ENCODE measurements around the gene MKRN3. TPM values are rescaled to one million over a fixed set of nuclear protein-coding genes. Genes with fewer than 3 reads are reported as not detected.

Gene MKRN3
- total RNA-seq: not detected in 2 replicates

DNA sequence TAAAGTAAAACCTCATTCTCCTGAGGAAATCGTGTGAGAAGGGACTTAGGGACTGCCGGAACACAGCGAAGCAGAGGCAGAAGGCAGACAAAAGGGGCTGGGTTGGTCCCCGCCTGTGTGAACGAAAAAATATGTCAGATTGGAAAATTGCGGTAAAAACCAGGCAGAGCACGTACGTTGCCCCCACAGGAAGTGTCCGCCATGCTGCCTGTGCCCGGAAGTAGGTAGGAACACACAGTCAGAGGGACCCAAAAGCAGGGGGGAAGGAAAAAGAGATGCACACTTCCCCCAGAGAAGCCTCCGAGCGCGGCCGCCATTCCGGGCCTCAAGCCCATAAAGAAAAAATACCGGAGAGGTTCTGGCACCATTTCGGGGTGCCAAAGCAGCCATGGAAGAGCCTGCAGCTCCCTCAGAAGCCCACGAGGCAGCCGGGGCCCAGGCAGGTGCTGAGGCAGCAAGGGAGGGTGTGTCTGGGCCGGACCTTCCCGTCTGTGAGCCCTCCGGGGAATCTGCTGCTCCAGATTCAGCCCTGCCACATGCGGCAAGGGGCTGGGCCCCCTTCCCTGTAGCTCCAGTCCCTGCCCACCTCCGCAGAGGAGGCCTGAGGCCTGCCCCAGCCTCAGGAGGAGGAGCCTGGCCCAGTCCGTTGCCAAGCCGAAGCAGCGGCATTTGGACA, at the start of gene MKRN3:
Gene MKRN3, plus strand, starts transcription at position 280 of the 676 bp plus-strand sequence. Its CDS starts 109 bp downstream, at position 389.
- TF ChIP-seq, protein P1, sequence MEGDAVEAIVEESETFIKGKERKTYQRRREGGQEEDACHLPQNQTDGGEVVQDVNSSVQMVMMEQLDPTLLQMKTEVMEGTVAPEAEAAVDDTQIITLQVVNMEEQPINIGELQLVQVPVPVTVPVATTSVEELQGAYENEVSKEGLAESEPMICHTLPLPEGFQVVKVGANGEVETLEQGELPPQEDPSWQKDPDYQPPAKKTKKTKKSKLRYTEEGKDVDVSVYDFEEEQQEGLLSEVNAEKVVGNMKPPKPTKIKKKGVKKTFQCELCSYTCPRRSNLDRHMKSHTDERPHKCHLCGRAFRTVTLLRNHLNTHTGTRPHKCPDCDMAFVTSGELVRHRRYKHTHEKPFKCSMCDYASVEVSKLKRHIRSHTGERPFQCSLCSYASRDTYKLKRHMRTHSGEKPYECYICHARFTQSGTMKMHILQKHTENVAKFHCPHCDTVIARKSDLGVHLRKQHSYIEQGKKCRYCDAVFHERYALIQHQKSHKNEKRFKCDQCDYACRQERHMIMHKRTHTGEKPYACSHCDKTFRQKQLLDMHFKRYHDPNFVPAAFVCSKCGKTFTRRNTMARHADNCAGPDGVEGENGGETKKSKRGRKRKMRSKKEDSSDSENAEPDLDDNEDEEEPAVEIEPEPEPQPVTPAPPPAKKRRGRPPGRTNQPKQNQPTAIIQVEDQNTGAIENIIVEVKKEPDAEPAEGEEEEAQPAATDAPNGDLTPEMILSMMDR (IDR thresholded peaks at IDR 0.05; ENCODE audit: insufficient read depth, low read length, severe bottlenecking): no peak
- Histone ChIP-seq H3K4me3 (ENCODE audit: low read depth, low read length) (no peak within 1 kb of the TSS), H3K36me3 (ENCODE audit: control insufficient read depth, insufficient read depth, low read length) (no peaks in the 10 kb centered on the region), H3K27me3 (ENCODE audit: control insufficient read depth, insufficient read depth, low read length) (no peaks in the 10 kb centered on the region)
- DNase-seq (ENCODE audit: low read depth) (no peak), FAIRE-seq (no peak)

DNA sequence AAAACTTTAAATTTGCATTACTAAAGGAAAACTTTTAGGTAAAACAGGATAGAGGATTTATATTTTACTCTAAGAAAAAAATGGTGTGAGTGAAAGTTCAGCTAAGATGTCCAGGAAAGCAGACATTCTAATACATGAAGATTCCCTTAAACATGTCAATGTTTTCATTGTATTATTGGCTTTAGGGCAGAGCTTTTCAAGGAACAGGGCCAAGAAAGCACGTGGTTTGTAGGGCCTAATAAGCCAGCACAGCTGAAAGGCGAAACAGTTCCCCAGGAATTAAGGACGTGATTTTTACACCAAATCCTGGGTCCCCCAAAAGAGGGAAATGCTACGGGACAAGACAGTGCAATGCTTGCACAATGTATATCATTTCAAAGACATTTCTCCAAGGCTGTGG, 48.6 kb upstream of the MKRN3 start:
- H3K27me3 ChIP-seq (ENCODE audit: control insufficient read depth, insufficient read depth, low read length): no peaks in the 10 kb centered on the region
- H3K4me3 ChIP-seq (ENCODE audit: low read depth, low read length): no peak overlapping the region
- TF ChIP-seq, protein P1 (IDR thresholded peaks at IDR 0.05; ENCODE audit: insufficient read depth, low read length, severe bottlenecking): no peak
- H3K36me3 ChIP-seq (ENCODE audit: control insufficient read depth, insufficient read depth, low read length): no peaks in the 10 kb centered on the region
- no peak for DNase-seq (ENCODE audit: low read depth)
- FAIRE-seq: no peak

DNA sequence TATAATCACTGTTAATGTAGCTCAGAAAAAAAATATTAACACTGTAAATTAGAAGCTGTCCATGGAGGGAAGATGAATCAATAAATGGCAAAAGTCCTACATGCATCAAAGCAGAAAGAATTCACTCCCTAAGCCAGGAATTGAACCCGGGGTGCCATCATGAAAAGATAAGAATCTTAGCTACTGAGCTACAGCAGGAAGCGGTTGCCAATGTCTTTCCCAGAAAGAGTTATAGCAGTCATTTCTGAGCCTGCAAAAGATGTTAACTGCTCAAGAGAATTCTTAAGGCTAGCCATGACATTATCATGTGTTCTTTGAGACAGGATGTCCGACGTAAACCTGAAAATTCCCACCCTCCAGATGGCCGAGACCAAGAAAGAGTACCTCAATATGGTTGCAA, 47.4 kb upstream of the MKRN3 start:
- no peak overlapping the region for H3K4me3 ChIP-seq (ENCODE audit: low read depth, low read length)
- DNase-seq (ENCODE audit: low read depth) (no peak), FAIRE-seq (no peak)
- no peaks in the 10 kb centered on the region for H3K27me3 ChIP-seq (ENCODE audit: control insufficient read depth, insufficient read depth, low read length)
- no peaks in the 10 kb centered on the region for H3K36me3 ChIP-seq (ENCODE audit: control insufficient read depth, insufficient read depth, low read length)
- TF ChIP-seq, protein P1 (IDR thresholded peaks at IDR 0.05; ENCODE audit: insufficient read depth, low read length, severe bottlenecking): no peak

DNA sequence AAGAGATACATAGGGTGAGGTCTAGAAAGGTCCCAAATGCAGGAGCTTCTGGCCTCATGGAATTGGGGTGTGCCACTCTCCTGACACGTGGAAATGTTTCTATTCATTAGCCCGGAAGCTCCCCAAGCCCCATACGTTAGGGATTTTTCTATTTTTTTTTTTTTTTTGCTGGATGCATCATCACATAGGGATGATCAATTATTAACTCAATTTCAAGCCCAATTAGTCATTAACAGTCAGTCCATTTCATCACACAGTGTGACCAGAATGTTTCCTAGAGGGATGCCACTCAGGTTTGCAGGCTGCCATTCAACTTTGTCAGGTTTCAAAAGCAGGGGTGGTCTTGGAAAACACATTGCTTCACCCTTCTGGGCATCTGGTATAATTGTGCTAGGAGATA, 40.7 kb upstream of the MKRN3 start:
- no peaks in the 10 kb centered on the region for H3K27me3 ChIP-seq (ENCODE audit: control insufficient read depth, insufficient read depth, low read length)
- no peak overlapping the region for H3K4me3 ChIP-seq (ENCODE audit: low read depth, low read length)
- no peak for FAIRE-seq
- TF ChIP-seq, protein P1 (IDR thresholded peaks at IDR 0.05; ENCODE audit: insufficient read depth, low read length, severe bottlenecking): no peak
- no peaks in the 10 kb centered on the region for H3K36me3 ChIP-seq (ENCODE audit: control insufficient read depth, insufficient read depth, low read length)
- DNase-seq (ENCODE audit: low read depth): no peak

DNA sequence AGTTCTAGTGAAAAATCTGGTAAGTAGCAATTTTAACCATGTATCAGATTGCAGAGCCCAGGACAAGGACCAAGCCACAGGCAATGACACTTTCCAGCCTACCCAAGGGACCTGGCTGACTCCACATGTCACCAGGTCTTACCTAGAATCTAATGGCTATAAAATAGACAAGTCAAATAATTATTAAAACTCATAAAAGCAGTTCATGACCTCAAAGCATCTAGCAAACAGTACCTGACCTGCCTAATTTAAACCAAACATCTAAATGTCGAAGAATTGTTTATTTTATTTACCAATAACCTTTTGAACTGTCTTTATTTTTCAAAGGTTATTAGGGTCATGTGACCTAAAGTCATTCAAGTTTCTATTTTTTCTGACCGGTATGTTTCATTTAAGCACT, 35.6 kb upstream of the MKRN3 start:
- Histone ChIP-seq H3K4me3 (ENCODE audit: low read depth, low read length) (no peak overlapping the region), H3K27me3 (ENCODE audit: control insufficient read depth, insufficient read depth, low read length) (no peaks in the 10 kb centered on the region), H3K36me3 (ENCODE audit: control insufficient read depth, insufficient read depth, low read length) (no peaks in the 10 kb centered on the region)
- TF ChIP-seq, protein P1 (IDR thresholded peaks at IDR 0.05; ENCODE audit: insufficient read depth, low read length, severe bottlenecking): no peak
- FAIRE-seq (no peak), DNase-seq (ENCODE audit: low read depth) (no peak)

DNA sequence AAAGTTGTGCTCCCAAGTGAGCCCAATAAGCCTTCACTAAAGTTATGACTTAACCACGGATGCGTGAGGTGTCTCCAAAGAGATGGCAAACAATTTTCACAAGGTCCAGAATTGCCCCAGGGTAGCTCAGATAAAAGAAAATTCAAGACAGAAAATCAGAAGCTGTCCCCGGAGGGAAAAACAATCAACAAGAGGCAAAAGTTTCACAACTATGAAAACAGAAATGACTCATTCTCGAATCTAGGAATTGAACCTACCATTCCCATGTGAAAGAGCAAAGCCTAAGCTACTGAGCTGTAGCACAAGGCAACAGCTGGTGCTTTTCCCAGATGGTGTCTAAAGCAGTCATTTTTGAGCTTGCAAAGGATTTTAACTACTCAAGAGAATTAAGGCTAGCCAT, 33.5 kb upstream of the MKRN3 start:
- TF ChIP-seq, protein P1 (IDR thresholded peaks at IDR 0.05; ENCODE audit: insufficient read depth, low read length, severe bottlenecking): no peak
- FAIRE-seq: no peak
- H3K4me3 ChIP-seq (ENCODE audit: low read depth, low read length): no peak overlapping the region
- peak; percentile 7 for DNase-seq (ENCODE audit: low read depth)
- no peaks in the 10 kb centered on the region for H3K27me3 ChIP-seq (ENCODE audit: control insufficient read depth, insufficient read depth, low read length)
- no peaks in the 10 kb centered on the region for H3K36me3 ChIP-seq (ENCODE audit: control insufficient read depth, insufficient read depth, low read length)

Data from bronchial epithelial cell (primary cell).